Keratinocyte (primary cell): ENCODE data around the gene ADM5.

Source experiments
- EZH2 ChIP-seq: IDR thresholded peaks from one replicate; pipeline ENCODE4 v1.6.1; 2012; ENCODE audit warnings: inconsistent platforms, mild to moderate bottlenecking, low read length, moderate library complexity
- TF ChIP-seq, protein P1 (sequence below), 3 experiments: IDR thresholded peaks in 1 of 3; conservative IDR thresholded peaks in 1 of 3; optimal IDR thresholded peaks in 1 of 3; 2 replicates in 2 of 3; 3 replicates in 1 of 3; pipeline versions ENCODE3 to v1.5.1; 2011; ENCODE audit warnings: low read length in 3 of 3, mild to moderate bottlenecking in 3 of 3, moderate library complexity in 2 of 3, control low read depth in 1 of 3, inconsistent platforms in 1 of 3; ENCODE audit not compliant: insufficient read depth in 2 of 3; ENCODE audit errors: extremely low read depth in 1 of 3

DNA sequence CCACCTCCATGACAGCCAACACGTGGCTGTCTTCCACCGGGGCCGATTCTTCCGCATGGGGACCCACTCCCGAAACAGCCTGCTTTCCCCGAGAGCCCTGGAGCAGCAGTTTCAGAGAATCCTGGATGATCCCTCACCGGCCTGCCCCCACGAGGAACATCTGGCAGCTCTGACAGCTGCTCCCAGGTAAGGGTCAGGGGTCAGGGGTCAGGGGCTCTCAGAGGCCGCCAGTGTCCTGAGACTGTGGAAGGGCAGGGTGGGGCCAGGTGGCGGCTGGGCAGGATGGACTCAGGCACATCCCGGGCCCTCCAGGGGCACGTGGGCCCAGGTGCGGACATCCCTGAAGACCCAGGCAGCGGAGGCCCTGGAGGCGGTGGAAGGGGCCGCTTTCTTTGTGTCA, 16.5 kb downstream of the ADM5 start:
- TF ChIP-seq, protein P1, sequence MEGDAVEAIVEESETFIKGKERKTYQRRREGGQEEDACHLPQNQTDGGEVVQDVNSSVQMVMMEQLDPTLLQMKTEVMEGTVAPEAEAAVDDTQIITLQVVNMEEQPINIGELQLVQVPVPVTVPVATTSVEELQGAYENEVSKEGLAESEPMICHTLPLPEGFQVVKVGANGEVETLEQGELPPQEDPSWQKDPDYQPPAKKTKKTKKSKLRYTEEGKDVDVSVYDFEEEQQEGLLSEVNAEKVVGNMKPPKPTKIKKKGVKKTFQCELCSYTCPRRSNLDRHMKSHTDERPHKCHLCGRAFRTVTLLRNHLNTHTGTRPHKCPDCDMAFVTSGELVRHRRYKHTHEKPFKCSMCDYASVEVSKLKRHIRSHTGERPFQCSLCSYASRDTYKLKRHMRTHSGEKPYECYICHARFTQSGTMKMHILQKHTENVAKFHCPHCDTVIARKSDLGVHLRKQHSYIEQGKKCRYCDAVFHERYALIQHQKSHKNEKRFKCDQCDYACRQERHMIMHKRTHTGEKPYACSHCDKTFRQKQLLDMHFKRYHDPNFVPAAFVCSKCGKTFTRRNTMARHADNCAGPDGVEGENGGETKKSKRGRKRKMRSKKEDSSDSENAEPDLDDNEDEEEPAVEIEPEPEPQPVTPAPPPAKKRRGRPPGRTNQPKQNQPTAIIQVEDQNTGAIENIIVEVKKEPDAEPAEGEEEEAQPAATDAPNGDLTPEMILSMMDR (optimal IDR thresholded peaks at IDR 0.05 in 1 of 3, IDR thresholded peaks at IDR 0.05 in 1 of 3, conservative IDR thresholded peaks at IDR 0.05 in 1 of 3; ENCODE audit: extremely low read depth in 1 of 3, insufficient read depth in 2 of 3, low read length in 3 of 3), result no peak
- no peak for TF ChIP-seq EZH2
